OCI-LY7 (cell line): Measurements from ENCODE around the gene CMTR2. TPM values are rescaled to one million over a fixed set of nuclear protein-coding genes. Genes with fewer than 3 reads are reported as not detected.
"Not testable (repeated sequence)": the region's sequence is repeated elsewhere in the genome, so short reads cannot be mapped to it uniquely, and the experiment has no call there.

Experiments used
- BruUV-seq: library from RNA; stranded (reverse); fragments of 400-500 nt; replicated peaks from 2 replicates; lab custom pipeline; 2021; lab: Mats Ljungman, UMichigan
- CTCF ChIA-PET: fragments of 300-600 bp; sonication (Branson Sonifier 250); formaldehyde crosslinking; loops from one replicate; lab custom pipeline; 2022; ENCODE audit warnings: antibody characterized with exemption; ENCODE audit not compliant: unreplicated experiment; lab: Charles Lee
- POLR2A ChIA-PET: fragments of 300-600 bp; sonication (Branson Sonifier 250); formaldehyde crosslinking; loops from one replicate; lab custom pipeline; 2022; ENCODE audit warnings: antibody characterized with exemption; lab: Charles Lee
- DNase-seq: peaks from one replicate; pipeline ENCODE4 v3.0.0-alpha.2; 2015; ENCODE audit warnings: low spot score
- H2AFZ ChIP-seq: fragments of 200-600 bp; sonication (generic), shearing (Covaris generic); 2 replicates; pipeline ENCODE4 v1.6.1; 2014; ENCODE audit warnings: mild to moderate bottlenecking, antibody characterized with exemption, low read length, moderate library complexity
- H3K27ac ChIP-seq: fragments of 200-600 bp; sonication (generic); 2 replicates; pipeline ENCODE4 v1.5.1; 2014; ENCODE audit warnings: mixed run types, low read depth, mild to moderate bottlenecking, moderate library complexity, low read length, inconsistent platforms; ENCODE audit not compliant: poor library complexity, severe bottlenecking
- H3K36me3 ChIP-seq: fragments of 200-600 bp; sonication (generic); 2 replicates; pipeline ENCODE4 v1.6.1; 2014; ENCODE audit warnings: mild to moderate bottlenecking, antibody characterized with exemption, low read length, moderate library complexity, mixed read lengths; ENCODE audit not compliant: insufficient read depth
- H3K4me1 ChIP-seq: fragments of 200-600 bp; sonication (generic); 2 replicates; pipeline ENCODE4 v1.5.1; 2014; ENCODE audit warnings: mild to moderate bottlenecking, low read length; ENCODE audit not compliant: insufficient read depth, poor library complexity, severe bottlenecking
- H3K4me2 ChIP-seq: fragments of 200-600 bp; sonication (generic); 2 replicates; pipeline ENCODE4 v1.6.1; 2014; ENCODE audit warnings: mild to moderate bottlenecking, low read length
- H3K4me3 ChIP-seq: fragments of 200-600 bp; sonication (generic); 2 replicates; pipeline ENCODE4 v1.5.1; 2014; ENCODE audit warnings: mild to moderate bottlenecking, low read depth, low read length; ENCODE audit not compliant: poor library complexity, severe bottlenecking
- H3K79me2 ChIP-seq: fragments of 200-600 bp; sonication (generic); 2 replicates; pipeline ENCODE4 v1.6.1; 2016; ENCODE audit warnings: low read depth, mild to moderate bottlenecking, low read length, moderate library complexity, mixed read lengths; ENCODE audit not compliant: insufficient read depth
- H3K9me2 ChIP-seq: fragments of 200-600 bp; sonication (generic); 2 replicates; pipeline ENCODE4 v1.6.1; 2016; ENCODE audit warnings: mild to moderate bottlenecking, low read length, mixed read lengths; ENCODE audit not compliant: insufficient read depth
- H3K9me3 ChIP-seq: fragments of 200-600 bp; sonication (generic); 2 replicates; pipeline ENCODE4 v1.6.1; 2014; ENCODE audit warnings: mild to moderate bottlenecking, mixed run types, low read length, mixed read lengths
- H4K20me1 ChIP-seq: fragments of 200-600 bp; sonication (generic); 2 replicates; pipeline ENCODE4 v1.6.1; 2014; ENCODE audit warnings: mild to moderate bottlenecking, antibody characterized with exemption, low read length, moderate library complexity, mixed read lengths; ENCODE audit not compliant: insufficient read depth
- CTCF ChIP-seq: fragments of 200-600 bp; sonication (generic); conservative IDR thresholded peaks from 2 replicates; pipeline ENCODE4 v1.5.1; 2014; ENCODE audit warnings: mild to moderate bottlenecking, antibody characterized with exemption, low read length, moderate library complexity, mixed read lengths
- EZH2phosphoT487 ChIP-seq: fragments of 200-600 bp; sonication (generic); IDR thresholded peaks from 2 replicates; pipeline ENCODE4 v1.6.1; 2018; ENCODE audit warnings: low read depth, borderline replicate concordance, mild to moderate bottlenecking, mixed run types, antibody characterized with exemption, low read length, moderate library complexity, mixed read lengths
- intact Hi-C: fragments of 100-400 bp; cut with micrococcal nuclease; formaldehyde crosslinking; loops from one replicate; pipeline ENCODE4 v1.10.0; 2022; ENCODE audit not compliant: unreplicated experiment
- total RNA-seq, 2 experiments: library from RNA; depleted of rRNA in 1 of 2; stranded (reverse); fragments of >200 nt in 1 of 2; shearing (Covaris generic) in 1 of 2; gene quantifications; 2 replicates each; pipeline ENCODE4 v1.2.3, GENCODE V29; 2014 to 2022

Gene CMTR2
- total RNA-seq, 2 experiments from 2014 or later = 10.4 to 10.9 TPM

GRCh38 chr16:71327720-71328119 is 38.5 kb upstream of the CMTR2 start:
- no peak overlapping the region for H3K27ac ChIP-seq
- H2AFZ ChIP-seq = no peak overlapping the region
- H3K9me3 ChIP-seq = 0 out of 2 replicates have a peak, but pooled peaks cover 6% of the 10 kb centered on the region
- no peak for TF ChIP-seq CTCF
- no peak overlapping the region for H3K4me2 ChIP-seq
- intact Hi-C loops = no loop called here
- no TSS peak for BruUV-seq
- H3K9me2 ChIP-seq = no peaks in the 10 kb centered on the region
- no peaks in the 10 kb centered on the region for H3K36me3 ChIP-seq
- H3K79me2 ChIP-seq = no peaks in the 10 kb centered on the region
- H3K4me3 ChIP-seq = no peak overlapping the region
- H4K20me1 ChIP-seq = no peaks in the 10 kb centered on the region
- no peaks in the 10 kb centered on the region for H3K4me1 ChIP-seq
- ChIA-PET CTCF (no interaction called here), POLR2A (no interaction called here)
- no peak for DNase-seq

GRCh38 chr16:71319999-71320398 is 30.8 kb upstream of the CMTR2 start:
- Histone ChIP-seq H3K36me3 (no peaks in the 10 kb centered on the region), H3K4me1 (no peaks in the 10 kb centered on the region), H3K9me2 (no peaks in the 10 kb centered on the region), H2AFZ (no peak overlapping the region), H3K27ac (no peak overlapping the region), H3K79me2 (no peaks in the 10 kb centered on the region), H3K9me3 (no peaks in the 10 kb centered on the region), H4K20me1 (no peaks in the 10 kb centered on the region), H3K4me2 (no peak overlapping the region), H3K4me3 (no peak overlapping the region)
- intact Hi-C loops = loop anchor here (10.0 kb wide), 1 partner anchor 65 kb away; no protein-coding TSS in a partner anchor
- TF ChIP-seq EZH2phosphoT487 (no peak), CTCF (no peak)
- no peak for DNase-seq
- CTCF ChIA-PET = no interaction called here
- no TSS peak for BruUV-seq
- POLR2A ChIA-PET = no interaction called here

GRCh38 chr16:71315269-71315668 is 26.1 kb upstream of the CMTR2 start:
- CTCF ChIA-PET = no interaction called here
- intact Hi-C loops = loop anchor here (10.0 kb wide), 1 partner anchor 60 kb away; no protein-coding TSS in a partner anchor
- no peaks in the 10 kb centered on the region for H3K79me2 ChIP-seq
- POLR2A ChIA-PET = no interaction called here
- BruUV-seq = no TSS peak
- H3K27ac ChIP-seq = no peak overlapping the region
- H3K4me2 ChIP-seq = no peak overlapping the region
- H3K9me2 ChIP-seq = no peaks in the 10 kb centered on the region
- no peak overlapping the region for H3K4me3 ChIP-seq
- H3K36me3 ChIP-seq = no peaks in the 10 kb centered on the region
- TF ChIP-seq CTCF (no peak), EZH2phosphoT487 (no peak)
- H2AFZ ChIP-seq = no peak overlapping the region
- DNase-seq = no peak
- no peaks in the 10 kb centered on the region for H4K20me1 ChIP-seq
- no peaks in the 10 kb centered on the region for H3K4me1 ChIP-seq
- no peaks in the 10 kb centered on the region for H3K9me3 ChIP-seq

GRCh38 chr16:71313591-71313990 is 24.4 kb upstream of the CMTR2 start:
- H3K9me3 ChIP-seq = not testable (repeated sequence)

More at GRCh38 chr16:71313591-71313990, 24.4 kb upstream of the CMTR2 start:
- H3K27ac ChIP-seq, H3K4me3 ChIP-seq, CTCF ChIA-PET, H3K4me1 ChIP-seq, POLR2A ChIA-PET, H3K36me3 ChIP-seq, H3K4me2 ChIP-seq, H3K79me2 ChIP-seq, H3K9me2 ChIP-seq, BruUV-seq, DNase-seq, H4K20me1 ChIP-seq, H2AFZ ChIP-seq: not testable (repeated sequence)
- intact Hi-C loops = loop anchor here (10.0 kb wide), 1 partner anchor 59 kb away; no protein-coding TSS in a partner anchor
